ENCODE data around the gene MTSS2.

MTSS2 gene

DNA sequence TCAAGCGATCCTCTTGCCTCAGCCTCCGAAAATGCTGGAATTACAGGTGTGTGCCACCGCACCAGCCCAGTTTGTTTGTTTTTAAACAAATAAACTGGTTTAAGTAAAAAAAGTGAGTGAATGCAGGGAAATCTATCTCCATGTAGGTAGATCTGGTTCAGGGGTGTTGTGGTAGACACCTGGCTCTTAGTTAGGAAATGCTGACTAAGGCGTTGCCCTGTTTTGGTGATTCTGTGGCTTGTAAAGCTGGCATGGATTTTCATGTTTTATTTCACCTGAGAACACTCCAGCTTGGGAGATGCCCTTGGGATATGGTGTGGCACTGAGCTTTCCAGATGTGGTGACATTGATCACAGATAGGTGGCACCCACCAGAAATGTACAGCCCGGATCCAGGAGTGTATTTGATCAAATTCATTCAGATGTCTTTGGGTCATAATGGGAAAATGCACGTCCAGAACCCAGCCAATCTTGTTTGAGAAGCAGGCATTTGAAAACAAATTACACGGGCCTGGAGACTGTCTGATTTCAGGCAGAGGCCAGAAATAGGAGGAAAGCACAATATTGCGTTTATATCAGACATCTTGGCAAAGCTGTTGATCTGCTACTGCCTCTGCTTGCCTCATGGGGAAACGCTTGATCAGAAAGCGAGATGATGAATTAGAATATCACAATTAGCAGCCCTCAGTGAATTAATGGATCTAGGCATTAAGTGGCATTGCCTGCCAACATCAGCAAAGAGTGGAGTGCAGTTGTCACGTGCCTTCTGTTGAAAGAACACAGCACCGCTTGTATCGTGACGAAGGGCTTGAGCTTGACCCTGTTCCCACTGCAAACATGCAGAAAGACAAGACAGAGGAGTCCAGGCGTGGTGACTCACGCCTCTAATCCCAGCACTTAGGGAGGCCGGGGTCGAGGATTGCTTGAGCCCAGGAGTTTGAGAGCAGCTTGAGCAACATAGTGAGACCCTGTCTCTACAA, 46.8 kb downstream of the MTSS2 start:
- peak; percentile 44 for DNase-seq
- Histone ChIP-seq H3K4me1 (ENCODE audit: control insufficient read depth, low read depth, low read length) (no peaks in the 10 kb centered on the region), H3K56ac (ENCODE audit: low read length) (no peak overlapping the region), H2BK5ac (ENCODE audit: low read length) (no peak overlapping the region), H3K4me3 (ENCODE audit: low read length) (no peak overlapping the region), H3K4ac (ENCODE audit: low read depth, low read length) (no peak overlapping the region), H4K8ac (ENCODE audit: low read depth, low read length) (no peak overlapping the region), H4K5ac (ENCODE audit: low read length) (no peak overlapping the region), H3K9ac (ENCODE audit: low read length) (no peak overlapping the region), H3K79me1 (ENCODE audit: low read length) (no peaks in the 10 kb centered on the region), H2BK120ac (ENCODE audit: low read depth, low read length) (no peak overlapping the region), H3K79me2 (ENCODE audit: control insufficient read depth, insufficient read depth, low read length) (no peaks in the 10 kb centered on the region), H3K27me3 (ENCODE audit: insufficient read depth, low read length, poor library complexity) (no peaks in the 10 kb centered on the region), H3K4me2 (ENCODE audit: low read length) (no peak overlapping the region), H2BK15ac (replicated peaks; ENCODE audit: low read depth) (no peak overlapping the region), H3K18ac (ENCODE audit: low read length) (no peak overlapping the region), H3K23ac (ENCODE audit: low read length) (no peak overlapping the region), H3K27ac (ENCODE audit: low read depth, low read length) (no peak overlapping the region), H3K36me3 (ENCODE audit: control insufficient read depth, insufficient read depth, low read length) (no peaks in the 10 kb centered on the region), H2AK5ac (ENCODE audit: low read length) (no peak overlapping the region)
- no CpG with 5 or more reads among the region's 18 CpGs for WGBS (ENCODE audit: extremely low coverage, insufficient coverage, low lambda C conversion rate)

Measured in mesendoderm (in vitro differentiated cells).